Iris pigment epithelial cell (primary cell): Measurements from ENCODE around the gene LAMB4.
A peak's percentile ranks its signal among the peaks of the same experiment; 100 is the strongest.
"Not testable (repeated sequence)": the region's sequence is repeated elsewhere in the genome, so short reads cannot be mapped to it uniquely, and the experiment has no call there.

Experiments
- DNase-seq: peaks from one replicate; pipeline ENCODE4 v3.0.0-alpha.2; 2011; ENCODE audit warnings: low read depth

Gene LAMB4

DNA sequence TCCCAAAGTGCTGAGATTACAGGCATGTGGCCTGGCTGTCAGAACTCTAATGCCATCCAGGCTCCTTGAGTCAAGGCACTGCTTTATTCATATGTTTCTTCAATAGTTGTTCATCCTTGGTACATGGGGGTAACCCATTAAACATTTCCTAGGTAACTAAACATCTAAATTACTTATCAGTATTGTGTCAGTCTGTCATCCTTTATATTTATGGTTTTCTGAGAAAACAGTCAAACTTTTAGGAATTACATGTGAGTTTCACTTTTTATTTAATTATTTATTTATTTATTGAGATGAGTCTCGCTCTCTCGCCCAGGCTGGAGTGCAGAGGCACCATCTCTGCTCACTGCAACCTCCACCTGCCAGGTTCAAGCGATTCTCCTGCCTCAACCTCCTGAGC, 81.7 kb downstream of the LAMB4 start:
- DNase-seq: no peak

DNA sequence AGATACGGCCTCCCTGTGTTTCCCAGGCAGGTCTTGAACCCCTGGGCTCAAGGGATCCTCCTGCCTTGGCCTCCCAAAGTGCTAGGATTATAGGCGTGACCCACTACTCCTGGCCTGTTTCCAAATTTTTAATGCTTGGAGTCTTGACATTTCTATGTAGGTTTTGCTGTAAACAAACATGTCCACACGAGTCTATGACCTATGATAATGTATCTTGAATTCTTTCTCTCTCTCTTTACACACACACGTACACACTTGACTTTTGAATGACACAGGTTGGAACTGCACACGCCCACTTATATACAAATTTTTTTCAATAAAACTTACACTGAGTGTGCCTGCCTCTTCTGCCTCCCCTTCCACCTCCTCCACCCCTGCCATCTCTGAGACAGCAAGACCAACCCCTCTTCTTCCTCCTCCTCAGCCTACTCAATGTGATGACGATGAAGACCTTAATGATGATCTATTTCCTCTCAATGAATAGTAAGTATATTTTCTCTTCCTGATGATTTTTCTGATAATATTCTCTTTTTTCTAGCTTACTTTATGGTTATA, 83.1 kb downstream of the LAMB4 start:
- DNase-seq: no peak

DNA sequence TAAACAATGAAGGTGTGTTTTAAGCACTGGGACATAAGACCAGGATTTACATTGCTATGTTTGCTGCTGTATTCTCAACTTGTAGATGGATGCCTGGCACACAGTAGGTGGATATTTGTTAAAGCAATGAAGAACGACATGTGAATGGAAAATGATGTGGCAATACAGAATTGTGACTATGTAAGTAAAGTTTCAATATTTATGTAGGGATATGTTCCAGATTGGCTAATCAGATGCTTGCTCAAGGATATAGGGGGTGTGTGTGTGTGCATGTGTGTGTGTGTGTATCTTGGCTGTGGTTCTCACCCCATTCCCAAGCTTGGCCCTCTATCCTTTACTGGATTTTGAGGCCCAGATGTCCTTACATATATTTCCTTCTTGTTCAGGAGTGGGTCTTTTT, 84.5 kb downstream of the LAMB4 start:
- DNase-seq: peak; percentile 72

DNA sequence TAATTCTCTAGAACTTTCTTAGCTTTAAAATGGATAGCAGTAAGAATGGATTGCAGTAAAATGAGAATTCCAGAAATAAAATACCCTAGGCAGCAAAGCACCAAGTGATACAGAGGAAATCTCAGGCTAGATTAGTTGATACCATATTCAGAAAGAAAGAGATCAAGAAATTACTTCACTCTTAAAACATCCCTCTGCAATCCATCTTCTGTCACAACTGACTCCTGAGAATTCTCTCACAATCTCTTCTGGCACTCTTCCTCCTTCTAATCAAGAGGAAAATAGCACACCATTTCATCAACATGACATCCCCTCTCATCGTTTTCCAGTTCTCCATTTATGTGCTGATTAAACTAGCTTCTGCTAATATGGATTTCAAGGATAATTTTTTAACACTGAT, 85.0 kb downstream of the LAMB4 start:
- DNase-seq: peak; percentile 88

GRCh38 chr7:108044345-108044744, 85.8 kb downstream of the LAMB4 start:
- no peak for DNase-seq

DNA sequence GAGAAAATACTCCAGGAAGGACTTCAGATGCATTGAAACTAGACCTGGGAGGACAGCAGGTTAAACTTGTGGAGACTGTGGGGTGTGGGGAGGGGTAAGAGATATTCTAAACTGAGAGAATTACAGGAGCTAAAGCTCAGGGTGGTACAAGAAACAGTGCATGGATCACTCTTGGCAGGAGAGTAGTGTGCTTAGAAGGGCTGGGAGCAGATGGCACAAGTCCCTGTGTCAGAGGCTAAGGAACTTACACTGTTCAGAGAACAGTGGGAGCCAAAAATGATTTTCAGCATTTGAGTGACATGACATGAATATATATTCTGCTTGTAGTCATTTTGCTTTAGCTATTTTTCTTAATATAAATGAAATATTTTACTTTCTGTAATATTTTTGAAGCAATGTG, 91.2 kb downstream of the LAMB4 start:
- no peak for DNase-seq

DNA sequence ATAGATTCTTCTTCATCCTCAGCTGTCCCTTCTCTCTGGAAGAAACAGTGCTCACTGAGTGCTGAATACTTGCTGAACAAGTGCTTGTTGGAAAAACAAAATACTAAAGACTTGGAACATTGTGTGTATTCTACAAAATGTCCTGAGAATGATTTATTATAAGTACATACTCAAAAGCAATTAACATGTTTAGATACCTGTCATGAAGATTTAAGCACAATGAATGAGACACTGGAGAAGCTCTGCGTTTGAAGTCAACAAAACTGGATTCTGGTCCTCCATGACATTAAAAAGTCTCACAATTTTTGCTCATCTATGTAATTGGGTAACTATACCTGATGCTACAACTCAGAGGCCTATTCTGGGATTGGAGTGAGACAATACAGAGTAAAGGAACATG, 92.4 kb downstream of the LAMB4 start:
- no peak for DNase-seq

DNA sequence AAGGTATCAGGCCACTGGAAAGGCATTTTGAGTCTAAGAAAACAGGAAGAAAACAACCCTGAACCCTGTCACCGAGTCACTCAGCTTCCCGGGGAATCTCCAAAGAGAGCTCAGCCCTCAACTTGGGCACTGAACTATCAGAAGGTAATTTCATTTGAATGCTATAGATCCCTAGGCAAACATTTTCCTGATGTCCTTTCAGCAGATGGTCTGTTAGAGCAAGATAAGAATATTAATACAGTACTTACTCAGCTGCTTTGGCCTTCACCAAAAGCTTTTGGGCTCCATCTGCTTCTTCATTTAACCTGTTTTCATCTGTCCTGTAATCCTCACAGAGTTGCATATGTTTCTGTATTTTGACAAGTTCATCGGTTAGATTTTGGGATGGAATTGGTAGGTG, 93.0 kb downstream of the LAMB4 start:
- DNase-seq: no peak

- peak; percentile 36 for DNase-seq
Observed at GRCh38 chr7:108034586-108034985, 95.6 kb downstream of the LAMB4 start.

DNA sequence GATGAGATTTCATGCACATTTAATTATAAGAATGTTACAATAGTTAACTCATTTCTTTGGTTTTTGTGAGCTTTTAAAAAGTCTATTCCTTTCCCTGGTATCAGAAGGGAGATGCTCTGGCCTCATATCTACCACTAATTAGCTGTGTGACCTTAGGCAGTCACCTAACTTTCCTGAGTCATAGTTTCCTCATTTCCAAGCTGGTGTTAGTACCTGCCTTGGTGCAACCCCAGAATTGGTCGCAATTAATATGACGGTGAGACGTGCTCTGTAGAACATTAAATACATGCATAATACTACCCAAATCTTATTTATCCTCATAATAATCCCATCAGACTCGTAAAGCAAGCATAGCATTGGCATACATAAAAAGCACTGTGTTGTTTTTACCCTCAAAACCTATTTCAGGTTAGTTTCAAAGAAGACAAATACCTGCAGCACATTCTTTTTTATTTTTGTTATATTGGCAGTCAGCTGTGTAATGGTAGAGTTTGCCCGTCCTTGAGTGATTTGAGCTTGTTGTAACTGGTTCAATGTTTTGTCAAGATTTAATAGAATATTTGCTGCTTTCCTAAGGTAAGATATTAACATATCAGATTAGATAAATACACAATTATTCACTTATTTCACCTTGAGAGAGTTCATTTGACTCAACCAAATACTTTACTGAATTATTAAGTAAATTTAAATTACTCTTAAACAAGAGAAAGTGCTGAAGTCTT, 96.2 kb downstream of the LAMB4 start:
- no peak for DNase-seq

DNA sequence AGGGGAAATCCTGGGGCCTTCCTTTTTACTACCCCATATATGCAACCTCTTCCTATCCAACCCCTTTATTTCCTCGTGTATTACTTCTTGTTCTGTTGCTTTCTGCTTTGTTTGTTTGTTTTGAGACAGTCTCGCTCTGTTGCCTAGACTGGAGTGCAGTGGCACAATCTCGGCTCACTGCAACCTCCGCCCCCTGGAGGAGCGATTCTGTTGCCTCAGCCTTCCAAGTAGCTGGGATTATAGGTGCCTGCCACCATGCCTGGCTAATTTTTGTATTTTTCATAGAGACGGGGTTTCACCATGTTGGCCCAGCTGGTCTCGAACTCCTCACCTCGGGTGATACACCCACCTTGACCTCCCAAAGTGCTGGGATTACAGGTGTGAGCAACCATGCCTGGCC, 96.9 kb downstream of the LAMB4 start:
- DNase-seq: not testable (repeated sequence)

- peak; percentile 50 for DNase-seq
Observed at GRCh38 chr7:108030516-108030915, 99.6 kb downstream of the LAMB4 start.

DNA sequence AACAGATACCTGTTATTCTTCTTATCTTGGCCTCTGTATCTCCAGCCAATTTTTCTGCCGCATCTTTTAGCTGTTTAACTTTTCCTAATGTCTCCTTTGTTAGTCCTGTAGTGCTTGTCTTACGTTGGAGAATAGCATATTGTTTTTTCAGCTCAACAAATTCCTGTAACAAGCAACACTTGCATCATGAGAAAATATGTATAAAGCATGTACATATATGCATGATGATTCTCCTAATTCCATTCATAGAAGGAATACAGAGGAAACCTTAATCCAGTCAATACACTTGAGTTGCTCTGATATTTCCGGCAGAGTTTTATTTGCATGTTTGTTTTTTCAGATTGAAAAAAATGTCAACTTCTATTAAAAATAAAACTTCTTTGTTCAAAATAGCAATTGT, 101.1 kb downstream of the LAMB4 start:
- no peak for DNase-seq

- no peak for DNase-seq
Observed at GRCh38 chr7:108028111-108028510, 102.0 kb downstream of the LAMB4 start.

- no peak for DNase-seq
Observed at GRCh38 chr7:108027239-108027638, 102.9 kb downstream of the LAMB4 start.

DNA sequence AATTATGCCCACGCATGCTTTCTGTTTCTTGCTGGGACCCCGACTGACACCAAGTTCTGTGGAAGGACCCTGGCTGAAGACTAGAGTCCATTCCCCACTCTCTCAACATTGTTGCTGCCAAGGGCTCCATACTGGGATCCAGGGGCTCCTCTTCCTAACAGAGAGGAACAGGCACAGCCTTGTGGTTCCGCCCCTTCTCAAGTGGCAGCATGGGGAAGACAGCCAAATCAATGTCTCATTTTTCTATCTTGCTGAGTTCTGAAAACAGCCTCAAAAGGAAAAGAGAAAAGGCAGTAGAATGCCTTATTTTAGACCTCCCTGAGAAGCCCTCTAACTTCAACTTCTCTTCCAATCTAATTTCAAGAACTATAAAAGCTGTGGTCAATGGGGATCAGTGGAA, 103.5 kb downstream of the LAMB4 start:
- peak; percentile 31 for DNase-seq

- no peak for DNase-seq
Observed at GRCh38 chr7:108026116-108026515, 104.0 kb downstream of the LAMB4 start.

- no peak for DNase-seq
Observed at GRCh38 chr7:108024538-108024937, 105.6 kb downstream of the LAMB4 start.

- DNase-seq: no peak
Observed at GRCh38 chr7:108020585-108020984, 109.6 kb downstream of the LAMB4 start.

GRCh38 chr7:108018668-108019067, 111.5 kb downstream of the LAMB4 start:
- DNase-seq: no peak

- no peak for DNase-seq
Observed at GRCh38 chr7:108017776-108018151, 112.4 kb downstream of the LAMB4 start.

GRCh38 chr7:108016841-108017775, 113.1 kb downstream of the LAMB4 start:
- DNase-seq: peak; percentile 62

GRCh38 chr7:108015740-108016139, 114.4 kb downstream of the LAMB4 start:
- peak; percentile 59 for DNase-seq
